Sigmoid colon (tissue), 7 donors: ENCODE data around the gene EID2. TPM values are rescaled to one million over a fixed set of nuclear protein-coding genes. Genes with fewer than 3 reads are reported as not detected.

ENCODE experiments used
- DNase-seq: peaks from one replicate; pipeline ENCODE4 v3.0.0-alpha.2; 2019
- H3K27ac ChIP-seq, 4 donors: fragments of 200-600 bp; sonication (generic); one replicate each; pipeline ENCODE4 v1.5.1; 2016 to 2019; ENCODE audit warnings: mild to moderate bottlenecking in 1 of 4
- H3K27me3 ChIP-seq, 3 donors: fragments of 200-600 bp; sonication (generic); one replicate each; pipeline ENCODE4 v1.5.1; 2019; ENCODE audit warnings: mild to moderate bottlenecking in 1 of 3
- H3K36me3 ChIP-seq, 4 donors: fragments of 200-600 bp; sonication (generic); one replicate each; pipeline ENCODE4 v1.5.1; 2016 to 2019
- H3K4me1 ChIP-seq, 4 donors: fragments of 200-600 bp; sonication (generic); one replicate each; pipeline ENCODE4 v1.5.1; 2017 to 2019
- H3K4me3 ChIP-seq, 4 donors: fragments of 200-600 bp; sonication (generic); one replicate each; pipeline ENCODE4 v1.5.1; 2017 to 2019; ENCODE audit warnings: mild to moderate bottlenecking in 2 of 4, moderate library complexity in 1 of 4
- H3K9me3 ChIP-seq, 4 donors: fragments of 200-600 bp in 3 of 4; sonication (generic) in 3 of 4; one replicate each; pipeline versions ENCODE4 v1.5.1 to v1.6.1; 2013 to 2019
- EP300 ChIP-seq, 4 donors: sonication (generic); formaldehyde crosslinking; IDR thresholded peaks; one replicate each; pipeline ENCODE4 v1.6.1; 2017; ENCODE audit warnings: antibody characterized with exemption in 4 of 4
- POLR2A ChIP-seq, 2 donors: fragments of 450-650 bp; IDR thresholded peaks; one replicate each; pipeline ENCODE4 v1.6.1; 2016; ENCODE audit warnings: antibody characterized with exemption in 2 of 2, mild to moderate bottlenecking in 2 of 2, moderate library complexity in 2 of 2
- POLR2AphosphoS5 ChIP-seq, 4 donors: sonication (generic); formaldehyde crosslinking; IDR thresholded peaks; one replicate each; pipeline ENCODE4 v1.6.1; 2017; ENCODE audit warnings: antibody characterized with exemption in 4 of 4
- WGBS, 2 donors: extraction: QIAGEN DNeasy Blood & Tissue Kit; methylation state at CpG; one replicate each; pipeline ENCODE4 v1.1.7; 2013; 5-methylcytosine and 5-hydroxymethylcytosine counted together
- intact Hi-C: fragments of 100-400 bp; cut with DNase I; formaldehyde crosslinking; loops from one replicate; pipeline ENCODE4 v1.15.1; 2023
- polyA plus RNA-seq, 3 donors: library from polyadenylated mRNA; stranded (reverse); fragments of 200-250 nt; gene quantifications; one replicate each; pipeline ENCODE4 v1.2.3, GENCODE V29; 2013
- total RNA-seq, 4 donors: library from RNA; depleted of rRNA; stranded (reverse); fragments of >200 nt; gene quantifications; one replicate each; pipeline ENCODE4 v1.1.0, GENCODE V29; 2016
- TF ChIP-seq, protein P1 (sequence below), 4 experiments: fragments of 450-650 bp in 3 of 4; fragments of 200-600 bp in 1 of 4; IDR thresholded peaks; one replicate each; pipeline ENCODE4 v1.5.1; 2016 to 2019; ENCODE audit warnings: antibody characterized with exemption in 4 of 4, mild to moderate bottlenecking in 3 of 4, moderate library complexity in 2 of 4
- donor health status: healthy with polysubstance abuse.
- donor health status: Bipolar disorder and iron deficiency.
- donor health status: healthy.

EID2 gene
- total and polyA plus RNA-seq, 7 donors: 7.6 to 16.4 (median 10.7) TPM

DNA sequence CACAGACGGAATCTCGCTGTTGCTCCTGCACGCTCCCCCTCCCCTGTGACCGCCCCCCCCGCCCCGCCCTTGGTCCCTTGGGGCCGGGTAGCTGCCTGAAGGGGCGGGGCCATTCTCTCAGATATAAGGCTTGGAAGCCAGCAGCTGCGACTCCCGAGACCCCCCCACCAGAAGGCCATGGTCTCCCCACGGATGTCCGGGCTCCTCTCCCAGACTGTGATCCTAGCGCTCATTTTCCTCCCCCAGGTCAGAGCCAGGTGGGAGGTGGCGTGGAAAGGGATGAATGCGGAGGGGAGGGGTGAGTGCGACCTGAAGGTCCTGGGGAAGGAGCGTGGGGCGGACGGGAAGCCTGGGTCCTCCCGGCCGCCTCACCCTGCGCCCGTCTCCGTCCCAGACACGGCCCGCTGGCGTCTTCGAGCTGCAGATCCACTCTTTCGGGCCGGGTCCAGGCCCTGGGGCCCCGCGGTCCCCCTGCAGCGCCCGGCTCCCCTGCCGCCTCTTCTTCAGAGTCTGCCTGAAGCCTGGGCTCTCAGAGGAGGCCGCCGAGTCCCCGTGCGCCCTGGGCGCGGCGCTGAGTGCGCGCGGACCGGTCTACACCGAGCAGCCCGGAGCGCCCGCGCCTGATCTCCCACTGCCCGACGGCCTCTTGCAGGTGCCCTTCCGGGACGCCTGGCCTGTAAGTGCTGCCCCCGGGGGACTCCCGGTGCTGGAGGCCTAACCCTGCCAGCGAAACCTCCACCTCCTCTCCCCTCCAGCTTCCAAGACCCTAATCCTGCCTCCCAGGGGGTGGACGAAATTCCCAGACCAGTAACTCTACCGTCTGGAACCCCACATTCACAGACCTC is 40.9 kb downstream of the EID2 start, which contains the start of gene DLL3:
Gene DLL3, plus strand, starts transcription at position 150 of the 845 bp plus-strand sequence. Its CDS starts 28 bp downstream, at position 178.
- intact Hi-C loops: loop anchor here (5.0 kb wide), 1 partner anchor 33 kb away; the partner anchor contains the start of gene EID2B
- Histone ChIP-seq H3K4me1 (peaks cover 0 to 27% (median 22%) of the 10 kb centered on the region in 4 donors), H3K36me3 (no peaks in the 10 kb centered on the region), H3K27me3 (peaks cover 23 to 79% (median 63%) of the 10 kb centered on the region in 3 donors), H3K4me3 (peak within 1 kb of the TSS in 2 of 4 donors; percentile 6 to 17), H3K9me3 (no peaks in the 10 kb centered on the region), H3K27ac (no peak within 1 kb of the TSS)
- WGBS, 2 donors: 1 to 2% methylated on average over 60 of the region's 60 CpGs
- no peak for TF ChIP-seq POLR2A (IDR thresholded peaks at IDR 0.05)
- TF ChIP-seq, protein P1, sequence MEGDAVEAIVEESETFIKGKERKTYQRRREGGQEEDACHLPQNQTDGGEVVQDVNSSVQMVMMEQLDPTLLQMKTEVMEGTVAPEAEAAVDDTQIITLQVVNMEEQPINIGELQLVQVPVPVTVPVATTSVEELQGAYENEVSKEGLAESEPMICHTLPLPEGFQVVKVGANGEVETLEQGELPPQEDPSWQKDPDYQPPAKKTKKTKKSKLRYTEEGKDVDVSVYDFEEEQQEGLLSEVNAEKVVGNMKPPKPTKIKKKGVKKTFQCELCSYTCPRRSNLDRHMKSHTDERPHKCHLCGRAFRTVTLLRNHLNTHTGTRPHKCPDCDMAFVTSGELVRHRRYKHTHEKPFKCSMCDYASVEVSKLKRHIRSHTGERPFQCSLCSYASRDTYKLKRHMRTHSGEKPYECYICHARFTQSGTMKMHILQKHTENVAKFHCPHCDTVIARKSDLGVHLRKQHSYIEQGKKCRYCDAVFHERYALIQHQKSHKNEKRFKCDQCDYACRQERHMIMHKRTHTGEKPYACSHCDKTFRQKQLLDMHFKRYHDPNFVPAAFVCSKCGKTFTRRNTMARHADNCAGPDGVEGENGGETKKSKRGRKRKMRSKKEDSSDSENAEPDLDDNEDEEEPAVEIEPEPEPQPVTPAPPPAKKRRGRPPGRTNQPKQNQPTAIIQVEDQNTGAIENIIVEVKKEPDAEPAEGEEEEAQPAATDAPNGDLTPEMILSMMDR (IDR thresholded peaks at IDR 0.05): no peak
- no peak for TF ChIP-seq EP300 (IDR thresholded peaks at IDR 0.05)
- no peak for TF ChIP-seq POLR2AphosphoS5 (IDR thresholded peaks at IDR 0.05)
- DNase-seq: no peak

DNA sequence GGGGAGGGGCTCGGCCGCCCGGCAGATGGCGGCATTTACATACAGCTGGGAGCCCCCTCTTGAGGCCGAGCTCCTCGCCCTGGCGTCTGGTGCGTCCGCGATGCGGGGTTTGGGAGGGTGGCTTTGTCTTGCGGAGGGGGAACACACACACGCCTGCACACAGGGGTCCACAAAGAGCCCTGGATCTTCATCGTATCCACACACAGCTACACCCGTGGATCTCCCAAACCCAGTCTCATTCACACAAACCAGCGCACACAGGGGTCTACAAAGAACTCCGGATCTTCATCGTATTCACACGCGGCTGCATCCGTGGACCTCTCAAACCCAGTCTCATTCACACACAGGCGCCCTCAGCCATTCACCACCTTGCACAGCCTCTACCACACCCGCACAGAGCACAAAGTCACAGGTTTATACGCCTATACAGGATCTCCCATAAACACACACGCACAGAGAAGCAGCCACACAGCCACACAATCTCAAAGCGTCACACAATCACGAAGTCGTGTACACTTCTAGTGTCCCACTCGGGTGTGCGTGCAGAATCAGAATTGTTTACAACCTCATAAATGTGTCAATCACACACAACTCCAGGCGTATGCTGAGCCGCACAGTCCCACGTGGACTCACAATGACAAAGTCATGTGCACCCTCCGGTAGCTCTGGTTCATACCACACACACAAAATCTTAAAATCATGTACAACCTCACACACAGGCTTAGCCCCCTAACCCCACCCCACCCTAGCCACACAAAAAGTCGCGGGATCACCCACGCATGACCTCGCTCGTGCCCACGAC is 41.8 kb downstream of the EID2 start:
- TF ChIP-seq POLR2A (IDR thresholded peaks at IDR 0.05): no peak
- no peak for TF ChIP-seq POLR2AphosphoS5 (IDR thresholded peaks at IDR 0.05)
- TF ChIP-seq EP300 (IDR thresholded peaks at IDR 0.05): no peak
- TF ChIP-seq, protein P1 (IDR thresholded peaks at IDR 0.05): peak in 1 of 4 experiments; percentile 25
- Histone ChIP-seq H3K4me3 (peak overlapping the region in 2 of 4 donors; percentile 6 to 17), H3K4me1 (peaks cover 0 to 27% (median 22%) of the 10 kb centered on the region in 4 donors), H3K27ac (no peak overlapping the region), H3K36me3 (no peaks in the 10 kb centered on the region), H3K27me3 (peaks cover 21 to 71% (median 55%) of the 10 kb centered on the region in 3 donors), H3K9me3 (no peaks in the 10 kb centered on the region)
- intact Hi-C loops: loop anchor here (5.0 kb wide), 1 partner anchor 34 kb away; the partner anchor contains the start of gene EID2B
- DNase-seq: no peak
- 1% methylated on average over 40 of the region's 40 CpGs for WGBS, 2 donors

- intact Hi-C loops: loop anchor here (5.0 kb wide), 1 partner anchor 35 kb away; the partner anchor contains the start of gene EID2B
- H3K4me3 ChIP-seq: peak overlapping the region in 1 of 4 donors; percentile 17
- peaks cover 17 to 65% (median 50%) of the 10 kb centered on the region in 3 donors for H3K27me3 ChIP-seq
- 0% methylated on average over 7 of the region's 7 CpGs for WGBS, 2 donors
- H3K9me3 ChIP-seq: no peaks in the 10 kb centered on the region
- no peak for TF ChIP-seq POLR2A (IDR thresholded peaks at IDR 0.05)
- no peak for DNase-seq
- H3K4me1 ChIP-seq: peaks cover 0 to 22% (median 19%) of the 10 kb centered on the region in 4 donors
- H3K36me3 ChIP-seq: no peaks in the 10 kb centered on the region
- H3K27ac ChIP-seq: no peak overlapping the region
These were observed 42.3 kb downstream of the EID2 start for GRCh38 chr19:39497701-39497995.

DNA sequence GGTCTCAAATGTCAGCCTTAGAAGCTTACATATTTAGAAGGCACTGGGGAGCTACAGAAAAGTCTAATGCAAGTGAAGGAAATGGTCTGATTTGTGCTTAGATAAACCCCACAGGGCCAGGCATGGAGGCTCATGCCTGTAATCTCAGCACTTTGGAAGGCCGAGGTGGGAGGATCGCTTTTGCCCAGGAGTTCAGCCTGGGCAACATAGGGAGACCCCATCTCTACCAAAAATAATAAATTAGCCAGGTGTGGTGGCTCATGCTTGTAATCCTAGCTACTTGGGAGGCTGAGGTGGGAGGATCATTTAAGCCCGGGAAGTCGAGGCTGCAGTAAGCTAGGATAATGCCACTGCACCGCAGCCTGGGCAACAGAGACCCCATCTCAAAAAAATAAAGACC is 43.9 kb downstream of the EID2 start:
- TF ChIP-seq POLR2A (IDR thresholded peaks at IDR 0.05): no peak
- no peak overlapping the region for H3K4me3 ChIP-seq
- H3K9me3 ChIP-seq: no peaks in the 10 kb centered on the region
- H3K4me1 ChIP-seq: peaks cover 0 to 21% (median 19%) of the 10 kb centered on the region in 4 donors
- WGBS, 2 donors: 83 to 91% methylated on average over 5 of the region's 5 CpGs
- intact Hi-C loops: loop anchor here (5.0 kb wide), 1 partner anchor 36 kb away; the partner anchor contains the start of gene EID2B
- peaks cover 0 to 5% (median 2%) of the 10 kb centered on the region in 4 donors for H3K36me3 ChIP-seq
- H3K27ac ChIP-seq: no peak overlapping the region
- H3K27me3 ChIP-seq: peaks cover 16 to 52% (median 47%) of the 10 kb centered on the region in 3 donors
- no peak for DNase-seq

- Histone ChIP-seq H3K4me1 (peaks cover 0 to 21% (median 19%) of the 10 kb centered on the region in 4 donors), H3K36me3 (peaks cover 1 to 19% (median 12%) of the 10 kb centered on the region in 4 donors), H3K4me3 (no peak overlapping the region), H3K9me3 (no peaks in the 10 kb centered on the region), H3K27me3 (peaks cover 16 to 39% (median 36%) of the 10 kb centered on the region in 3 donors), H3K27ac (no peak overlapping the region)
- intact Hi-C loops: loop anchor here (5.0 kb wide), 1 partner anchor 38 kb away; the partner anchor contains the start of gene EID2B
- no peak for TF ChIP-seq POLR2AphosphoS5 (IDR thresholded peaks at IDR 0.05)
- TF ChIP-seq EP300 (IDR thresholded peaks at IDR 0.05): no peak
- TF ChIP-seq, protein P1 (IDR thresholded peaks at IDR 0.05): no peak
- TF ChIP-seq POLR2A (IDR thresholded peaks at IDR 0.05): no peak
- WGBS, 2 donors: 79 to 84% methylated on average over 5 of the region's 5 CpGs
- DNase-seq: no peak
These were observed 45.3 kb downstream of the EID2 start for GRCh38 chr19:39494661-39495060.
